ACC112 (cell line): ENCODE results near the gene CLEC16A.

Experiments used
- H2AFZ ChIP-seq: fragments of 200-600 bp; sonication (generic); one replicate; pipeline ENCODE4 v1.6.0; 2017; ENCODE audit warnings: antibody characterized with exemption, low read length; ENCODE audit not compliant: unreplicated experiment
- H3K27ac ChIP-seq: fragments of 200-600 bp; sonication (generic); 2 replicates; pipeline ENCODE4 v1.5.1; 2014; ENCODE audit warnings: low read depth, mild to moderate bottlenecking, antibody characterized with exemption, low read length, moderate library complexity
- H3K27me3 ChIP-seq: fragments of 200-600 bp; sonication (generic); 2 replicates; pipeline ENCODE4 v1.6.1; 2014; ENCODE audit warnings: mild to moderate bottlenecking, antibody characterized with exemption, low read length, moderate library complexity, mixed read lengths; ENCODE audit not compliant: insufficient read depth
- H3K36me3 ChIP-seq: fragments of 200-600 bp; sonication (generic); 2 replicates; pipeline ENCODE4 v1.6.1; 2016; ENCODE audit warnings: mild to moderate bottlenecking, antibody characterized with exemption, low read length, moderate library complexity, mixed read lengths; ENCODE audit not compliant: insufficient read depth
- H3K4me1 ChIP-seq: fragments of 200-600 bp; sonication (generic); one replicate; pipeline ENCODE4 v1.6.1; 2016; ENCODE audit warnings: low read length, mixed read lengths; ENCODE audit not compliant: insufficient read depth, unreplicated experiment, control insufficient read depth
- H3K4me3 ChIP-seq: fragments of 200-600 bp; sonication (generic); 2 replicates; pipeline ENCODE4 v1.5.1; 2014; ENCODE audit warnings: mild to moderate bottlenecking, low read depth, low read length
- H3K79me2 ChIP-seq: fragments of 200-600 bp; sonication (generic); one replicate; pipeline ENCODE4 v1.6.0; 2016; ENCODE audit warnings: low read length; ENCODE audit not compliant: control insufficient read depth, unreplicated experiment, insufficient read depth

The CLEC16A gene

GRCh38 chr16:10971560-10971961, 27.2 kb downstream of the CLEC16A start:
- Histone ChIP-seq H3K27me3 (no peaks in the 10 kb centered on the region), H3K4me1 (peaks cover 4% of the 10 kb centered on the region), H3K79me2 (no peaks in the 10 kb centered on the region), H3K4me3 (no peak overlapping the region), H2AFZ (no peak overlapping the region), H3K27ac (no peak overlapping the region), H3K36me3 (no peaks in the 10 kb centered on the region)

GRCh38 chr16:10972108-10972818, 27.9 kb downstream of the CLEC16A start:
- no peaks in the 10 kb centered on the region for H3K36me3 ChIP-seq
- no peak overlapping the region for H2AFZ ChIP-seq
- no peak overlapping the region for H3K4me3 ChIP-seq
- peaks cover 4% of the 10 kb centered on the region for H3K4me1 ChIP-seq
- H3K79me2 ChIP-seq = no peaks in the 10 kb centered on the region
- H3K27me3 ChIP-seq = no peaks in the 10 kb centered on the region
- H3K27ac ChIP-seq = no peak overlapping the region

DNA sequence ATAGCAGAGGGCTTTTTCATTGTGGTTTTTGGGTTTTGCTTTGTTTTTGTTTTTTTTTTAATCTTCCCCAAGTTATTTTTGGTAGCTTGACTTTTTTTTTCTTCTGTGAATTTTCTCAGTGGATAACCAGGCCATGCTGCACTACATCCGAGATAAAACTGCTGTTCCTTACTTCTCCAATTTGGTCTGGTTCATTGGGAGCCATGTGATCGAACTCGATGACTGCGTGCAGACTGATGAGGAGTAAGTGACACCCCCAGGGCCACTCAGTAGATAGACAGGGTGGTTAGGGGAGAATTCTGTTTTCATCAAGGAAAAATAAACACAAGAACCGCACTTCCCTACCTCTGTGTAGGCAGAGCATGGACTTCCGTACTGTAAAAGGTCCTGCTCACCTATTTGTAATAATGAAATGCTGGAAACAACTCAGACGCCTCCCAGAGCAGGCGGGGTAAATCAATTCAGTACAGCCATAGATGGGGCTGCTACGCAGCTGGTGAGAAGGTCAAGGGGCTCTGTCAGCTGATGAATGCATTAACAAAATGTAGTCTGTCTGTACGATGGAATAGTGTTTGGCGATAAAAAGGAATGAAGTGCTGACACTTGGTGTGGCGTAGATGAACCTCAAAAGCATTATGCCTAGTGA, 28.6 kb downstream of the CLEC16A start:
- Histone ChIP-seq H2AFZ (no peak overlapping the region), H3K79me2 (no peaks in the 10 kb centered on the region), H3K36me3 (no peaks in the 10 kb centered on the region), H3K4me3 (no peak overlapping the region), H3K27ac (no peak overlapping the region), H3K4me1 (peaks cover 4% of the 10 kb centered on the region), H3K27me3 (no peaks in the 10 kb centered on the region)

DNA sequence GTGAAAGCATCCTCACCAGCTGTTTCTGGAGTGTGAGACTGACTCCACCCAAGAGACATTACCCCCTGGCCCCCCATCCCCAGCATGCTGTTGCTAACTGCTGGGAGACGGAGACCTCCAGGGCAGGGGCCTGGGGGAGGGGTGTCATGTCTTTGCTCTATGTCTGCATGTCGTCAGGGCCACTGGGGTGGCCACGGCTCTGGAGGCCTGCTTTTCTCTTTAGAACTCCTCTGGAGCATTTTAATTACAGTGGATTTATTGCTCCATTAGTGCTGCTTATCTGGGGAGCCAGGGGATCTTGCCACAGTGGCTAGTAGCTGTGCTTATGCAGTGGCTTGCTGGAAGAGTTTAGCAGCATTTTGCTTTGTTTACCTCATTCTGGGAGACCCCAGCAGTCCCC, 32.3 kb downstream of the CLEC16A start:
- no peak overlapping the region for H3K4me3 ChIP-seq
- no peaks in the 10 kb centered on the region for H3K27me3 ChIP-seq
- peaks cover 3% of the 10 kb centered on the region for H3K4me1 ChIP-seq
- H3K36me3 ChIP-seq = no peaks in the 10 kb centered on the region
- H3K79me2 ChIP-seq = no peaks in the 10 kb centered on the region
- H3K27ac ChIP-seq = no peak overlapping the region
- H2AFZ ChIP-seq = no peak overlapping the region

- H3K27ac ChIP-seq = no peak overlapping the region
These were observed 33.8 kb downstream of the CLEC16A start for GRCh38 chr16:10978124-10978523.

GRCh38 chr16:10978871-10979446, 34.6 kb downstream of the CLEC16A start:
- H3K4me1 ChIP-seq = no peaks in the 10 kb centered on the region
- H3K79me2 ChIP-seq = no peaks in the 10 kb centered on the region
- H3K36me3 ChIP-seq = no peaks in the 10 kb centered on the region
- no peaks in the 10 kb centered on the region for H3K27me3 ChIP-seq
- no peak overlapping the region for H3K27ac ChIP-seq
- no peak overlapping the region for H3K4me3 ChIP-seq
- no peak overlapping the region for H2AFZ ChIP-seq

More at GRCh38 chr16:10978124-10978523, 33.8 kb downstream of the CLEC16A start:
- no peak overlapping the region for H3K4me3 ChIP-seq
- no peak overlapping the region for H2AFZ ChIP-seq
- H3K79me2 ChIP-seq = no peaks in the 10 kb centered on the region
- H3K4me1 ChIP-seq = no peaks in the 10 kb centered on the region
- no peaks in the 10 kb centered on the region for H3K27me3 ChIP-seq
- no peaks in the 10 kb centered on the region for H3K36me3 ChIP-seq

DNA sequence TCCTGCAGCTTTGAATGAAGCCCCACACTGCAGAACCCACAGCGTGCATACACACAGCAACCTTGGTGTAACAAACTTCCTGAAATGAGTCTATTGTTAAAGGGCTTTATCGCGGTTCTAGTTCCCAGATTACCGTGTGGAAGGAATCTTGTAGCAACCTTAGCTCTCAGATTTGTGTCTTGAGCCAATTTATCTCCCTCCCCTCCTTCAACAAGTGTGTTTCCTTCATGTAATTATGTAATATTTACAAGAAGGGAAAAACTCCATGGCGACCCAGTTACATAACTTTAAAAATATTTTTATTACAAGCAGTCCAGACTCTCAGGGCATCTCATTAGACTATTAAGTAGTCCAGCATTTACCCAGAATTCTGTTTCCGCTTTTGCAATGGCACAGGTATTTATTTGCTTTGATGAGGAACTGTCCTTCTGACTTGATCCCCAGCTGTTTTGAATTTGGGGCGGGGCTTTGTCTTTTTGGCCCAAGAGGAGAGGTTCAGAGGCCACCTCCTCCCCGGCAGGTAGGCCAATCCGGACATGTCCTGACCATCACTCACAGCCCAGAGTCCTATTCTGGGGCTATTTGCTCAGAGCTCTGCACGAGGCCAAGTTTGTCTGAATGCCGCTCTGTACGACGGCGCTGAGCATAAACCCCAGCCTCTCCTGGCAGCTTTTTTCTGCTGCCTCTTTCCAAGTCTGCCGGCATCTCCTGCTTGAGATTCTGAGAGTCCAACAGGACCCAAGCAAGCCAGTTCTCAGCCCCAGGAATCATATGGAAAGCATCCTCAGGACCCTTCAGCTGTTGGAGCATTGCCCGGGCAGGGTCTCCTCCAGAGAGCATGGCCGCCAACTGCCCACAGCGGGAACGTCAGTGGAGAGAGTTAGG, 35.6 kb downstream of the CLEC16A start:
- Histone ChIP-seq H3K79me2 (no peaks in the 10 kb centered on the region), H3K4me3 (no peak overlapping the region), H2AFZ (no peak overlapping the region), H3K27me3 (no peaks in the 10 kb centered on the region), H3K27ac (no peak overlapping the region), H3K4me1 (no peaks in the 10 kb centered on the region), H3K36me3 (no peaks in the 10 kb centered on the region)

DNA sequence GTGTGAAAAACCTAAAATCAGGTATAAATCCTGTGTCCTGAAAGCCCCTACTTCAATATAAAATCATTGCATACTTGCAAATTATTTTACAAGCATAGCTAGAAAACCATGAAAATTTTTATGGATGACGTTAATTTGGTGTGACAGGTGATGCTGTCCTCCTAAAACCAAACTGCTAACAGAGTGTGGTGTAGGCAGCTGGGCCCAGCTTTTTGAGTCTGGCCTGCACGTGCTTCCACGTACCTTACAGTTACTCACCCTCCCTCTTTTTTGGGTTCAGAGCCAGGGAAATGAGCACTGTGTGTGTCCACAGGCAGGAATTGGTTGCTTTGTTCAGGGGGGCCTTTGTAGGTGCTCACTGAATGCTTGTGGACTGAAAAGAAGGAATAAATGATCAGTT, 36.4 kb downstream of the CLEC16A start:
- Histone ChIP-seq H3K36me3 (no peaks in the 10 kb centered on the region), H2AFZ (no peak overlapping the region), H3K4me1 (no peaks in the 10 kb centered on the region), H3K4me3 (no peak overlapping the region), H3K27ac (no peak overlapping the region), H3K27me3 (no peaks in the 10 kb centered on the region), H3K79me2 (no peaks in the 10 kb centered on the region)

- Histone ChIP-seq H3K27ac (no peak overlapping the region), H3K36me3 (no peaks in the 10 kb centered on the region), H3K27me3 (no peaks in the 10 kb centered on the region), H3K4me3 (no peak overlapping the region), H3K4me1 (no peaks in the 10 kb centered on the region), H2AFZ (no peak overlapping the region), H3K79me2 (no peaks in the 10 kb centered on the region)
These were observed 37.4 kb downstream of the CLEC16A start for GRCh38 chr16:10981697-10982216.

GRCh38 chr16:10982465-10983150, 38.2 kb downstream of the CLEC16A start:
- Histone ChIP-seq H2AFZ (no peak overlapping the region), H3K4me1 (no peaks in the 10 kb centered on the region), H3K4me3 (no peak overlapping the region), H3K27me3 (no peaks in the 10 kb centered on the region), H3K79me2 (no peaks in the 10 kb centered on the region), H3K27ac (no peak overlapping the region), H3K36me3 (no peaks in the 10 kb centered on the region)
